Nephron progenitor cell (in vitro differentiated cells): ENCODE results near the gene XPC.

Experiments
- DNase-seq: peaks from one replicate; pipeline ENCODE4 v3.0.0; 2021
- H3K27ac Mint-ChIP-seq: 2 replicates; pipeline ENCODE4 v1.8.0; 2021; ENCODE audit warnings: mild to moderate bottlenecking, moderate library complexity, mixed read lengths
- H3K27me3 Mint-ChIP-seq: 2 replicates; pipeline ENCODE4 v1.8.0; 2021; ENCODE audit warnings: mild to moderate bottlenecking, low read depth, mixed read lengths; ENCODE audit not compliant: poor library complexity
- H3K36me3 Mint-ChIP-seq: 2 replicates; pipeline ENCODE4 v1.8.0; 2021; ENCODE audit warnings: low read depth, mixed read lengths
- H3K4me1 Mint-ChIP-seq: 2 replicates; pipeline ENCODE4 v1.8.0; 2021; ENCODE audit warnings: mixed read lengths
- H3K4me3 Mint-ChIP-seq: 2 replicates; pipeline ENCODE4 v1.8.0; 2021; ENCODE audit warnings: mild to moderate bottlenecking, moderate library complexity, mixed read lengths
- H3K9me3 Mint-ChIP-seq: 2 replicates; pipeline ENCODE4 v1.8.0; 2021; ENCODE audit warnings: mild to moderate bottlenecking, moderate library complexity, mixed read lengths
- TF ChIP-seq, protein P1 (sequence below): fragments of 200-600 bp; sonication (generic); IDR thresholded peaks from 2 replicates; pipeline ENCODE4 v1.5.0; 2021; ENCODE audit warnings: antibody characterized with exemption

XPC gene

GRCh38 chr3:14166877-14167603, 11.4 kb downstream of the XPC start:
- H3K36me3 Mint-ChIP-seq = peaks cover 84% of the 10 kb centered on the region
- TF ChIP-seq, protein P1, sequence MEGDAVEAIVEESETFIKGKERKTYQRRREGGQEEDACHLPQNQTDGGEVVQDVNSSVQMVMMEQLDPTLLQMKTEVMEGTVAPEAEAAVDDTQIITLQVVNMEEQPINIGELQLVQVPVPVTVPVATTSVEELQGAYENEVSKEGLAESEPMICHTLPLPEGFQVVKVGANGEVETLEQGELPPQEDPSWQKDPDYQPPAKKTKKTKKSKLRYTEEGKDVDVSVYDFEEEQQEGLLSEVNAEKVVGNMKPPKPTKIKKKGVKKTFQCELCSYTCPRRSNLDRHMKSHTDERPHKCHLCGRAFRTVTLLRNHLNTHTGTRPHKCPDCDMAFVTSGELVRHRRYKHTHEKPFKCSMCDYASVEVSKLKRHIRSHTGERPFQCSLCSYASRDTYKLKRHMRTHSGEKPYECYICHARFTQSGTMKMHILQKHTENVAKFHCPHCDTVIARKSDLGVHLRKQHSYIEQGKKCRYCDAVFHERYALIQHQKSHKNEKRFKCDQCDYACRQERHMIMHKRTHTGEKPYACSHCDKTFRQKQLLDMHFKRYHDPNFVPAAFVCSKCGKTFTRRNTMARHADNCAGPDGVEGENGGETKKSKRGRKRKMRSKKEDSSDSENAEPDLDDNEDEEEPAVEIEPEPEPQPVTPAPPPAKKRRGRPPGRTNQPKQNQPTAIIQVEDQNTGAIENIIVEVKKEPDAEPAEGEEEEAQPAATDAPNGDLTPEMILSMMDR = no peak
- H3K4me3 Mint-ChIP-seq = no peak overlapping the region
- H3K9me3 Mint-ChIP-seq = peaks cover 16% of the 10 kb centered on the region
- H3K27me3 Mint-ChIP-seq = no peaks in the 10 kb centered on the region
- no peaks in the 10 kb centered on the region for H3K4me1 Mint-ChIP-seq
- DNase-seq = no peak
- H3K27ac Mint-ChIP-seq = no peak overlapping the region

GRCh38 chr3:14162178-14162577, 16.2 kb downstream of the XPC start:
- Mint-ChIP-seq H3K27ac (no peak overlapping the region), H3K9me3 (peaks cover 30% of the 10 kb centered on the region), H3K27me3 (no peaks in the 10 kb centered on the region), H3K36me3 (peaks cover 98% of the 10 kb centered on the region), H3K4me1 (no peaks in the 10 kb centered on the region), H3K4me3 (no peak overlapping the region)
- no peak for DNase-seq
- TF ChIP-seq, protein P1 = no peak

- no peaks in the 10 kb centered on the region for H3K4me1 Mint-ChIP-seq
- no peak overlapping the region for H3K4me3 Mint-ChIP-seq
- peaks cover 100% of the 10 kb centered on the region for H3K36me3 Mint-ChIP-seq
- DNase-seq = no peak
- H3K27ac Mint-ChIP-seq = no peak overlapping the region
- TF ChIP-seq, protein P1 = no peak
- peaks cover 30% of the 10 kb centered on the region for H3K9me3 Mint-ChIP-seq
- no peaks in the 10 kb centered on the region for H3K27me3 Mint-ChIP-seq
These were observed 17.1 kb downstream of the XPC start for GRCh38 chr3:14161282-14161681.

GRCh38 chr3:14159426-14159825, 19.0 kb downstream of the XPC start:
- no peaks in the 10 kb centered on the region for H3K4me1 Mint-ChIP-seq
- H3K27ac Mint-ChIP-seq = no peak overlapping the region
- TF ChIP-seq, protein P1 = no peak
- no peak overlapping the region for H3K4me3 Mint-ChIP-seq
- no peak for DNase-seq
- H3K27me3 Mint-ChIP-seq = no peaks in the 10 kb centered on the region
- H3K36me3 Mint-ChIP-seq = peaks cover 97% of the 10 kb centered on the region
- H3K9me3 Mint-ChIP-seq = peaks cover 30% of the 10 kb centered on the region

DNA sequence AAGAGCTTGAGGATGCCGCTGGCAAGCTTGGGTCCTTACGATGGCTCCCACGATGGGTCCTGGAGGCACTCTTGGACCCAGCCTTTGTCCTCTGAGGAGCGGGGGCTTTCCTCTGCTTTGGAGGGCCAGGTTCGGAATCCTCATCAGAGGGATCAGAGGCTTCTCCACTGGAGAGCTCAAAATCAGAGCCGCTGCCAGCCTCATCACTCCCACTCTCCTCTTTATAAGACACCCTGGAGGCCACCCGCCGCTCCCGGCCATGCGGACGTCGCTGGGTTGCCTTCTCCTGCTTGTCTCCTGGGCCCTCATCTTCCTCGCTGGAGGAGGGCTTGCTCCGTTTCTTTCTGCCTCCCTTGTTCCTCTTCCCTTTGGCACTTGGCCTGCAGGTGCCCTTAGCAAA, 20.0 kb downstream of the XPC start:
- TF ChIP-seq, protein P1 = no peak
- Mint-ChIP-seq H3K27me3 (no peaks in the 10 kb centered on the region), H3K4me3 (no peak overlapping the region), H3K9me3 (peaks cover 27% of the 10 kb centered on the region), H3K36me3 (peaks cover 95% of the 10 kb centered on the region), H3K27ac (no peak overlapping the region), H3K4me1 (no peaks in the 10 kb centered on the region)
- DNase-seq = no peak

GRCh38 chr3:14157951-14158350, 20.4 kb downstream of the XPC start:
- no peak for DNase-seq
- Mint-ChIP-seq H3K36me3 (peaks cover 91% of the 10 kb centered on the region), H3K4me1 (no peaks in the 10 kb centered on the region), H3K27ac (no peak overlapping the region), H3K27me3 (no peaks in the 10 kb centered on the region), H3K4me3 (no peak overlapping the region), H3K9me3 (peaks cover 23% of the 10 kb centered on the region)
- TF ChIP-seq, protein P1 = no peak
